Measurements from ENCODE around the gene ZNF8.

DNA sequence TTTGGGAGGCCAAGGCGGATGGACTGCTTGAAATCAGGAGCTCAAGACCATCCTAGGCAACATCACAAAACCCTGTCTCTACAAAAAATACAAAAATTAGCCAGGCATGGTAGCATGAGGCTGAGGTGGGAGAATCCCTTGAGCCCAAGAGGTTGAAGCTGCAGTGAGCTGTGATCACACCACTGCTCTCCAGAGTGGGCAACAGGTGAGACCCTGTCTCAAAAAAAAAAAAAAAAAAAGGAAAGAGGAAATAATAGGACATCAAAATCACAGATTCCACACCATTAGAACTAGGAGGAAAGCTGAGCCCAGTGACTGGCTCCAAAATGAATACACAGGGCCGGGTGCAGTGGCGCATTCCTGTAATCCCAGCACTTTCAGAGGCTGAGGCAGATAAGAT, 3.2 kb upstream of the ZNF8 start:
- no peak for TF ChIP-seq CTCF (IDR thresholded peaks at IDR 0.05)
- no peak for TF ChIP-seq EZH2 (IDR thresholded peaks at IDR 0.05; ENCODE audit: borderline replicate concordance, insufficient read depth, low read depth, low read length, poor library complexity, severe bottlenecking)
